Kasumi-1 (cell line): Measurements from ENCODE around the gene CISD3.
A peak's percentile ranks its signal among the peaks of the same experiment; 100 is the strongest.

Experiments
- DNase-seq, 2 experiments: peaks; one replicate each; lab custom pipeline; 2025; lab: John Stamatoyannopoulos, UW

Gene CISD3

DNA sequence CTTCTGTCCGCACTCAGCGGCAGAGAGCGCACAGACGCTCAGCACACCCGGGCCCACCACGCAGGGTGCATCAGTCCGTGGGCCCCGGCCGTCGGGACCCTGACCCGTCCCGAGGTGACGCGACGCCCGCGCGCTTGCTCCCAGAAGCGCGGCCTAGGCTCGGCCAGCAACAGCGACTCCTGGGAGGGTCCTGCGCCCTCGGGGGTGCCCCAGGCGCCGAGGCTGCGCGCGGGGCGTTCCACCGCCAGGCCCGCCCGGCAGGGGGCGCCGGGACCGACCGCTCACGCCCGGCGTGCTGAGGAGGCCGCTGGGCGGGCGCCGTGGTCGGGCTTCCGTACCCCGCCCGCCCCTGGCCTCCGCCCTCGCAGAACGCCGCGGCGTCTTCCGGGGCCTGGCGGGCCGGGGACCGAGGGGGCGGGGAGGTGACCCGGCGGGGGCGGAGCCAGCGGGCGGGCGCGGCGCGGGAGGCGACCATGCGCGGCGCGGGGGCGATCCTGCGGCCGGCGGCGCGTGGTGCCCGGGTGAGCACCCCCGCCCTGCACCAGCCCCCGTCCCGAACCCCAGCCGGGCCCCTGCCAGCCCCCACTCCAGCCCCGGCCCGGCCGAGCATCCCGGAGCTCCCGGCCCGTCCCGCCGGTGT, at the start of gene CISD3:
CISD3 (plus strand) TSS at position 456 of the 640 bp plus-strand sequence; CDS start at position 474, 18 bp downstream.
- DNase-seq = peak; percentile 71 to 81

DNA sequence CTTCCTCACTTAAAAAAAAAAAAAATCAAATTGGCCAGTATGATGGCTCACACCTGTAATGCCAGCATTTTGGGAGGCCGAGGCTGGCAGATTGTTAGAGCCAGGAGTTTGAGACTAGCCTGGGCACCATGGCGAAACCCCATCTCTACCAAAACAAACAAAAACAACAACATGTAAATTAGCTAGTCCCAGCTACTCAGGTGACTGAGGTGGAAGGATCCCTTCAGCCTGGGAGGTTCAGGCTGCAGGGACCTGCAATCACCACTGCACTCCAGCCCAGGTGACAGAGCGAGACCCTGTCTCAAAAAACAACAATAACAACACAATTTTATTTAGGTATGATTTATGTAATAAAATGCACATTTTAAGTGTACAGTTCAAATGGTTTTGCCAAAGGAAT, 49.0 kb upstream of the CISD3 start:
- no peak for DNase-seq

- no peak for DNase-seq
Observed at GRCh38 chr17:38685491-38685890, 44.6 kb upstream of the CISD3 start.

- no peak for DNase-seq
Observed at GRCh38 chr17:38687286-38687685, 42.9 kb upstream of the CISD3 start.

- no peak for DNase-seq
Observed at GRCh38 chr17:38690386-38690785, 39.8 kb upstream of the CISD3 start.

GRCh38 chr17:38691154-38691553, 39.0 kb upstream of the CISD3 start:
- DNase-seq = no peak

- DNase-seq = no peak
Observed at GRCh38 chr17:38693700-38694329, 36.3 kb upstream of the CISD3 start.

DNA sequence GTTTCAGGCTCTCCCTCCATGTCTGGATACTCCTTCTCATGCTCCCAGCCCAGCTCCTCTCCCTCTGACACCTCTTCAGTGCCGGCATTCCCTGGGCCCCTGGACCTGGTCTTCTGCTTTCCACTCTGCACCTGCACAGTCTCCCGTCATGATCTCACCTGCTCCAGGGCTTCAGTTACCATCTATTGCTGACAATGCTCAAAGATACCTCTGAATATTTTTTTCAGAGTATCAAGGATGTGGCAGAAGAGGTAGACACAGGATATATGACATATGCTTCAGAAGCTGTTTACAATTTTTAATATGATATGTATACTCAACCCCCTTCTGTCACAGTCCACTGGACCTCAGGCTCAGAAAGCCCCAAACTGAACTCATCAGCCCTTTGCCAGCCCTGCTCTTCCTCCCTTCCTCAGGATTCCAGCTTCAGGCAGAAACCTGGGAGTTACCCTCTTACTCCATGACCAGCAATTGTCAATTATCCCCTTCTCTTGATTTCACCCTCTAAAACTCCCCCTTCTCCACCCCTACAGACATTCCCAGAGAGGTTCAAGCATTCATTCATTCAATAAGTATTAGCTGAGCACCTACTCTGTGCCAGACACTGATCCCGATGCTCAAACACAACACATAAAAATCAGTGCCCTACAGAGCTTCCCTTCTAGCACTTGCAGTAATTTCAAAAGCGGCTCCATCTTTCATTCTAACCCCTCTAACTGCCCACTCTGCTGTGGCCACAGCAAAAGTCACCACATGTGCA, 32.9 kb upstream of the CISD3 start:
- DNase-seq = no peak

DNA sequence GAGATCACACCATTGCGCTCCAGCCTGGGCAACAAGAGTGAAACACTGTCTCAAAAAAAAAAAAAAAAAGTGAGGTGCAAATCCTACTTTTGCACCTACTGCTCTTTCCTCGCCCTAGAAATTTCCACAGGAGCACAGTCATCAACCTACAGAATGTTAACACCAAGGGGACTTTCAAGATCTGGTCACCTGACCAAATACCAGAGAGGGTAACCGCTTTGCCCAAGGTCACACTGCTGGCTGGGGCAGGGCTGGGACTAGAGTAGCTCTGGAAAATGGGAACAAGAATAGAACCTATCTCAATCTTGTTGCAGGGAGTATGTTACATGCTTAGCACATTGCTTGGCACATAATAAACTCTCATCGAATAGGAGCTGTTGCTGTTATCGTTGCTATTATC, 31.4 kb upstream of the CISD3 start:
- no peak for DNase-seq

GRCh38 chr17:38701504-38702165, 28.5 kb upstream of the CISD3 start:
- peak; percentile 18 to 28 for DNase-seq

DNA sequence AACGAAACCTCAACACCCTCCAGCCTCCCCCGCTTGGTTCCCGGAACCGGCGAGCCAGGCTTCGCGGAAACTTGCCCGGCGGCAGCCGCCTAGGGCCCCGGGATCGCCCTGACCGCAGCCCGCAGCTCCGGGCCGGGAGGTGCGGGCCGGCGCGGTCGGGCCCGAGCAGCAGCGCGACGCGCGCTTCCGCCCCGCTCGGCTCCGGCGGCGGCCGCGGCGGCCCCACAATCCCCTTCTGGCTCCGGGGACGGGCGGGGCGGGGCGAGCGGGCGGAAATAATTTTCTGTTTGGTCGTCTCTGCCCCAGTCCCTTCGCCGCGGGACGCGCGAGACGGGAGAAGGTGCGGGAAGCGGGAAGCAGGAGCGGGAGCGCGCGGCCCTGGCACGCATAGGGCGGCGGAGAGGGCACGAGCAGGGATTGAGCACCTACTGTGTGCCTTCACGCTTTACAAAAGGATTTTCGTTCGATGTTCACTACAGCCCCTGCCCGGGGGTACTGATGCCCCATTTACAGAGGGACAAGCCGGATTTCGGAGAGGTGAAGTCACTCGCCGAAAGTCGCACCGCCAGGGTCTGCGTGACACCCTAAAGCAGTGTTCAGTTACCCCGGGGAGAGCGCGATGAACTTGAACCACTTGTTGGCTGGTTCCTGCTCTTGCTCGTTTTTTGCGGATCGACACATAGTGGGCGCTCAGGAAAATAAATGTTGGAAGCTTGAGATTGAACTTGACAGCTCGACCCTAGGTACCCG, 27.8 kb upstream of the CISD3 start:
- peak; percentile 71 to 82 for DNase-seq

DNA sequence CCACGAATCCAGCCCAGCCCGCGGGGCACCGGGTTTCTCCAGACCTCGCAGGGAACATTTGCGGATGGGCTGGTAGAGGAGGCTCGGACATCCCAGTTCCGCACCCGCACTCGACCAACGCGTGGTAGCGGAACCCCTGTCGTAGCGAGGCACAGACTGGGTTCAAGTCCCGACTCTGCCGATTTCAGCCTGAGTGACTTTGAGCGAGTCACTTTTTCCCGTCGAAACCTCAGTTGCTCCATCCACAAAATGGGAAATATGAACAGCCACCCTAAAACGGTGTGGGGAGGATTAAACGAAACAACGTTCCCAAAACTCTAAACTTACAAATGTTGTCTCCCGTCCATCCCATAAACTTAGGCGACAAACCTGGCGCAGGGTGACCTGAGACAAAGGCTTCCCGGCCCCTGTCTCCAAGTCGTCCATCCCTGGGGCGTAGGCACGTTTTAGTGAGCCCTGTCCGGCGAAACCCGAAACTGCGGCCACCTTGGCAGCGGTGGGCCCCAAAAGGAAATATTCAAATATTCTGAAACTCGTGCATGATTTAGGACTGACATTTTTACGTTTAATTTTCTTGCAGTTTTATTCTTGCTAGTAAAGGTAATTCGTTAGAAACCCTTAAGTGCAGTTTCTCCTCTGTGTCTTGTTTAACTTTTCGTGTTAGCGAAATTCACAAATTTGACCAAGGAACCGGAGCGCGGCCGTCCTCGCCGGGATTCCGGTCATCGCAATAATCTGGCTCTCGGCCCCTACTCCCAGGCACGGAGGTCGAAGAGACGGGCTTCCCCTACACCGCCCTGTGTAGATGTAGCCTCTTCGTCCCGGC, 27.0 kb upstream of the CISD3 start:
- DNase-seq = peak in 1 of 2 experiments; percentile 35

- peak; percentile 69 to 76 for DNase-seq
Observed at GRCh38 chr17:38703742-38704605, 26.2 kb upstream of the CISD3 start.

GRCh38 chr17:38704606-38705522, 25.3 kb upstream of the CISD3 start, which contains the start of gene MLLT6:
TSS of gene MLLT6 (plus strand) at chr17:38705273. CDS start at chr17:38705633, 360 bp downstream.
- peak; percentile 55 for DNase-seq

GRCh38 chr17:38705523-38705802, 24.7 kb upstream of the CISD3 start:
- no peak for DNase-seq

GRCh38 chr17:38705803-38706504, 24.2 kb upstream of the CISD3 start:
- DNase-seq = no peak

DNA sequence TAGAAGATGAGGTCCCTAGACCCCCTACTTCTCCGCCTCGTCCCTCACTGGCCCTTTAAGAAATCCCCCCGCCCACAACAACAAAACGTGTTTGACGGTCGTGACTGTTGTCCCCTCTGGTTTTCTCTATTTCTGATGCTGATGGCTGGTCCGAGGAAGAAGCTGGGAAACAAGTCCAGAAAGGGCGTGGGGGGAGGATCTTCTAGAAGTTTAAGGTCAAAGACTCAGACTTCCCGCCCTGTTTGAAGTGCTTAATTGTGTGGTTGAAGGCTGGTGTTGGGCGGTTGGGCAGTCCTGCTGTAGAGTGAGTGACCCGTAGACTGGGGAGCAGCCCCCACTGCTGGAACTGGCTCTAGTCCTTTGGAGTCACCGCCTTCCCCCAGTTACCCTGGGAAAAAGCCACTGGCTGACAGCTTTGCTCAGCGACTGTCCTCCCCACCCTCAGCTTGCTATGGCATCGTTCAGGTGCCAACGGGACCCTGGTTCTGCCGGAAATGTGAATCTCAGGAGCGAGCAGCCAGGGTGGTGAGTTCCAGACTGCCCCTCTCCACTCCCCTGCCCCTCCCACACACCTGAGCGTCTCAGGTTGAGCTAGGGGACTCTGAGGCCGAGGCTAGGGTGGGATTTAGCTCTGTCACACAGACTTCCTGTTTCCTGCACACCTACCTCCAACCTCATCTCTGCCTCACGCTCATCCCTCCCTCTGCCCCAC, 23.5 kb upstream of the CISD3 start:
- no peak for DNase-seq
